Activated T-cell treated with anti-CD3 and anti-CD28 coated beads for 24 hours (primary cell): Measurements from ENCODE around the gene BRMS1L.

Source experiments
- DNase-seq: peaks from one replicate; pipeline ENCODE4 v3.0.0-alpha.2; 2020; ENCODE audit warnings: low read depth

Gene BRMS1L

GRCh38 chr14:35866595-35867279 is 40.6 kb downstream of the BRMS1L start:
- no peak for DNase-seq

- no peak for DNase-seq
Observed at GRCh38 chr14:35867280-35867629, 41.1 kb downstream of the BRMS1L start.

DNA sequence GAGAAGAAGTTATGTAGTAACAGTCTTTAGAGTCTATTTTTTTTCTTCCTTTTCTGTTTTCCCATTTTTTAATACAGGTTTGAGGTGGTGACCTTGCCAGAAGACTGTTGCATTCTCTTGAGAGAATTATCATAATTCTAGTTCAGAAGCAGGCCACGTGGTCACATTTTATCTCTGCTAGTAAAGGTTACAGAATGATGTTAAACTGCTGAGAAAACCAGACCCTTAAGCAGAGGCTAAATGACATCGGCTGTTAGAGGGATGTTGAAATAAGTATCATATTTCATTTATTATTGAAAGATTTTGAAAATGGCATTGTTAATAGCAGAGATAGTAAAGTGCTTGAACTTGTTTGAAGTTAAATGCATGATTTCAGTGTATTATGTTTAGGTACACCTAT is 49.2 kb downstream of the BRMS1L start:
- DNase-seq, result no peak

DNA sequence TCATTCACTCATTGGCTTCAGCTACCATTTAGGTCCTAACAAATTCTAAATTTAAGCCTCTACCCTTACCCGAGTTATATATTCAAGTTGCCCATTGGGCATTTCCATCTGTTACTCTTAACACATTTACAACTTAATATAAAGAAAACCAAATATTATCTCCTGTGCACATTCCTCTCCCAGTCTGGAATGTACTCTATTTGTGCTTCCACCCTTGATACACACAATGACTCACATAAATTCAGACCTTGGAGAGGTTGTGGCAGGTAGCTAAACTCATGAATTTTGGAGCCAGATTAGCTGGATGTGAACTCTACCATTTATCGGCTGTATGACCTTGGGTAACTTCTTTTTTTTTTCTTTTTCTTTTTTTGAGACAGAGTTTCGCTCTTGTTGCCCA is 51.1 kb downstream of the BRMS1L start:
- no peak for DNase-seq

DNA sequence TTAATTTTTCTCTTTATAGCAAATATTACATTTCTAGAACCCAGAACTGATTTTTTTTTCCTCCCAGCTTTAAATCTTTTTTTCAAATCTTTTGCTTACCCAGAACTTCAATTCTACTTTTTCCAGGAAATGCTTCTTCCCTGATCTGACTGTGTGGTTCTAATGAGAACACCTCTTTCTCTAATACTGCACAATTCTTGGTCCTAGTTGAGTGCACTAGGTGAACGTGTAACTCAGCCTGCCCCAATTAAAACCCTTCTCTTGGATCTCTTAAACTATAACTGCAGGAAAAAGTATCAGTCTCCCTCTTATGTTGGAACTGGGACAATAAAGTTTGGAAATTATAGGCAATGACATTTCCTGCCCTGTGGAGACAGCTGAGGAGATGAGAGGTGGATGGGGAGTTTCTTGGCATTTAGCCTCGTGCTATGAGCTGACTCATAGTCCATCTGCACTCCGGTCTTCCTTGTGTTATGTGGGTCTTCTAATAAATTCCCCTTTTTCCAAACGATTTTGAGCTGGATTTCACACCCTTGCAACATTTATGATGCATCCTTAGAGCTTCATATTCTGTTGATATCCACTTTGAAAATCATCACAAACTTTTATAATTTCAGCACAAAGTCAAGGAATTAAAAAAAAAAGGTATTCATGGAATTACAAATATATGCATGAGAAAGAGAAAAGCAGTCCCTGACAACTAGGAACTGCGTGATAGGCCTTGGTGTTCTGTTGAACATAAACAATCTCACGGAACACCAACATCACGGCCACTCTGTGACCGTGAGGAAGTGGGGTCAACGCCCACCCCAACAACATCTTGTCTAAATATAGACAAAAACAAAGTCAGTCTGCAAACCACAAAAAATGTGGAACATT is 52.4 kb downstream of the BRMS1L start:
- no peak for DNase-seq

DNA sequence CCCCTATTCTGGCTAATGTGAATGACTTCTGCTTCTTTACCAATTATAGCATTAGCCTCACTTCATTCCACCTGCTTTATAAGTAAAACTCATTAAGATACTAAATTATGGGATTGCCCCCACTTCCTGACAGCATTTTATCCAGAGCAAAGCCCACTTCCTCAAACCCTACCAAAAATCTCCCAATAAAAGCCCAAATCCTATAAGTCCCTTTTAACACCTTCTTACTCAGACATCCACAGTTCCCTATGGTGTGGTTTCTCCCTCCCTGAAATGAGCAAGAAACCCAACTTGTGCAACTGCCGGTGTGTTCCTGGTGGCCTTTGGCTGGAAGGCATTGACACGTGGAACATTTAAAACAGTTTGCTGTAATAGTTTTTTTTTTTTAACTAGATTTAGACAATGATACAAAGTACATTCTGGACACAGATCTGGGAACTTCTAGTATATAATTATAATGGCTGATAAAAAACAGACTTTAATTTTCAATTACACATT is 53.1 kb downstream of the BRMS1L start:
- DNase-seq, result no peak

DNA sequence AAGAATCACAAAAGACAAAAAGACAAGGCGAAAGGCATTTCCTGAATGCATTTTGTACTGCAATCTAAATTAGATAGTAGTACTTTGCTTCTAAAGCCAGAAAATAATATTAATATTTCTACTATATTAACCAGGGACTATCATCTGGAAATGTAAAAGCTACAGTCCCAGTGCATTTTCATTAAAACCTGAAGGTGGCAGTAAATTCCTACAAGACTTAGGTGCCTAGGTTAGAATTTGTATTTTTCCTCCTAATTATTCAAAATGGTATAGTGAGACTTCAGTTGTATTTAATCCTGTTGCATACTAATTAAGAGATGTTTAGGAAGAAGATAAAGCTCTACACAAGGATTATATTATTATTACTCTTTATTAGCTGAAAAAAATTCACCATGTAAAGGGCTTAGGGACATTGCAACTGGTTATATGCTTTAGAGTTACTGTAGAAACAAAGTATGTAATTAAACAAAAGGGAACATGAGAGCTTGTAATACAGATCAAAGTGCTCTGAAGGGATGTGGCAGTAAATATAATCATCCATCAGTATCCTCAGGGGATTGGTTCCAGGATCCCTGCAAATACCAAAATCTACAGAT is 53.6 kb downstream of the BRMS1L start:
- no peak for DNase-seq

- DNase-seq, result no peak
Observed at GRCh38 chr14:35881280-35881679, 55.1 kb downstream of the BRMS1L start.

DNA sequence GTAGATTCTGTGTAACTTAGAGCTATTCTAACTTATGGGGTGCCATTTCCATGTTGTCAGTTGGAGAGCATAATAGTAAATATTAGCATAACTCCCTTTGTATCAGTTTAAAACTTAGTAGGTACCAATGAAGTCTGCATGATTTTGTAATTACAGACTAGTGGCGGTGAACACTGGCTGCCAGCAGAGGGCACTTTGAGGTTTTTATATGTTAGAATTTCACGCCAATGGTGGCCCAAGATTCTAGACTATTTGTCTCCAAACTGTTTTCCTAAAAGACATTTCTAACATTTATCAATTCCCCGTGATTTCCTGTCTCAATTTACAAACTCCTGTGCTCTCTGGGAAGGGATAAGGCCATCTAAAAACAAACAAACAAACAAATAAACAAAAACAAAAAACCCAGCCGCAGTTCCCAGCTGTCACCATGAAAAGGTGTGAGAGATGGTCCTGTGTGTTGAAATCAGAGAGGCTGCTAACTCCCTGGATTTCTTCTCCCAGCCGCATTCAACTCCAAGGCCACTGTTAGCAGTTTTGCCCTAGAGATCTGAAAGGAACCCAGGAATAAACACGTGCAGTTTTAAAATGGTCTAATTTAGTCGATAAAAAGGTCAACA is 57.6 kb downstream of the BRMS1L start:
- DNase-seq, result peak; percentile 1

GRCh38 chr14:35890308-35890707 is 64.2 kb downstream of the BRMS1L start:
- DNase-seq, result no peak

DNA sequence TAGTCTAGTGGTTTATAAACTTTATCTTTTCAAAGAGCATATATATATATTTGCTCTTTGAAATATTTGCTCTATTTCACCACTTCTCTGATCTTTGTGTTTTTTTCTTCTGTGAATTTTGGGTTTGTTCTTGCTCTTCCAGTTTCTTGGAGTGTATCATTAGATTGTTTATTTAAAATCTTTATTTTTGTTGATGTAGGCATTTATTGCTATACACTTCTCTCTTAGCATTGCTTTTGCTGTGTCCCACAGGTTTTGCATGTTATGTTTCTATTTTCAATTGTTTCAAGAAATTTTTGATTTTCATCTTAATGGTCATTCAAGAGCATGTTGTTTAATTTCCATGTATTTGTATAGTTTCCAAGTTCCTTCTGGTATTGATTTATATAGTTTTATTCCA is 69.1 kb downstream of the BRMS1L start:
- DNase-seq, result no peak

DNA sequence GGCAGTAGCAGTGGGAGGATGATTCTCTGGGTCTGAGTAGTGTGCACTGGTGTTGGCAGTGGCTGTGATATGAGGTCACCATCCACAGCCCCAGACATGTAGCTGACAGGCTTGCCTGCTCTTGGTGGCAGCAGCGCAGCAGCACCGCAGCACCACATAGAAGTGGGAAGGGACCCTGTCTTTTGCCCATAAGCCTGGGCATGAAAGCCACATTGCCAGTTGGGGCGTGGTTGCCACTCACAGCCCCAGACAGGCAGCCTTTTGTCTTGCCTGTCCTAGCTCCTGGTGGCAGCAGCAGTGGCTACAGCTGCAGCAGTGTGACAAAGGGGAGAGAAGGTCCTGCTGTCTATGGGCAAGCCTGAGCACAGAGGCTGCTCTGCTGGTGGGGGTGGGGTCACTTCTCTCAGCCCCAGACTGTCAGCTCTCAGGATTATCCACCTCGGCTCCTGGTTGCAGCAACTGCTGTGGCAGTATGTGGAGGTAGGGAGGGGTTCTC is 71.5 kb downstream of the BRMS1L start:
- no peak for DNase-seq

DNA sequence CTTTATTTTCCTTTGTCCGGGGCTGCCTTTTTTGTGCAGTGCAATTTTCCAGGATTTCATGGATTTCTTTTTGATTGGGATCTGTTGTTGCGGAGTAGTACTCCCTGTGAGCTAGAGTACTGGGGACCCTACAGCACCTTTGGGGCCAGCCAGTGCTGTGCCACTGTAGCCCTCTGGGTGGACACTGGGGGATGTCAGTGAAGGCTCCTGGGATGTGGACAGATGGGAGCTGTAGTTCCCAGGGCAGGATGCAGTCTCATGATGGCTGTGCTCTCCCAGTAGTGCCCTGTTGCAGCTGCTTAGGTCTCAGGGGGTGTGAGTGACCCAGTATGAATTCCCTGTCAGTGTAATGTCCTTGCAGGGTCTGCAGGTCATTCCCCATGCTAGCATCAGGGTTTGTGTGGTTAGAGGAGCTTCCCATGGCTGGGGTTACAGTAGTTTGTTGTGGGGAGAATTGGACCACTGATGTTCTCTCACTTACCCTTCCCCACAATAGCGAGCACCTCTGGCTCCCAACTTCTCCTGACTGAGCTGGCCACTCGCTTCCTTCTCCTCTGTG is 72.2 kb downstream of the BRMS1L start:
- no peak for DNase-seq

DNA sequence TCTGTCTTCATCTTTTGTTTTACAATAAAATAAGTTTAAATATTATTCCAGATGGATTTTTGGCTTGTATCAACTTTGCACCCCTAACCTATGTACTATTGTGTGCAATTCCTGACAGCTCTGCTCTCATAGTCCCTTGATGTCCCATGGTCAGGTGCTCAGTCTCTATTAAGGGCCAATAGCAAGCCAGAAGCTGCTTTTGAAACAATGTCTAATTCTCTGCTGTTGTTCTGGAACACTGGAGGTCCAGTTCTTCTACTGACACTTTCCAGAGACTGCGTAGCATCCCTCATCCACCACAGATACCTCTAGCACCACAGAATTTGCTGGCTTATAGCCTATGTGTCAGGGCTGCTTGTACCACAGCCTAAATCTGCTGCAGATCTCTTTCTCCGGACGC is 74.6 kb downstream of the BRMS1L start:
- no peak for DNase-seq

GRCh38 chr14:35909665-35910064 is 83.5 kb downstream of the BRMS1L start:
- no peak for DNase-seq

GRCh38 chr14:35910191-35910590 is 84.1 kb downstream of the BRMS1L start:
- DNase-seq, result no peak

- DNase-seq, result no peak
Observed at GRCh38 chr14:35911097-35911496, 85.0 kb downstream of the BRMS1L start.

- DNase-seq, result no peak
Observed at GRCh38 chr14:35915185-35915584, 89.0 kb downstream of the BRMS1L start.

- no peak for DNase-seq
Observed at GRCh38 chr14:35915775-35916174, 89.6 kb downstream of the BRMS1L start.
